PFSK-1 (cell line): ENCODE data around the gene MSX2.

Experiments used
- FOXP2 ChIP-seq: optimal IDR thresholded peaks from 2 replicates; pipeline ENCODE3; 2011; ENCODE audit warnings: borderline replicate concordance, control low read depth, inconsistent platforms; ENCODE audit not compliant: insufficient read depth; ENCODE audit errors: extremely low read length, extremely low read depth
- POLR2AphosphoS5 ChIP-seq: IDR thresholded peaks from 2 replicates; pipeline ENCODE4 v1.6.1; 2012; ENCODE audit warnings: low read depth, mild to moderate bottlenecking, control low read depth, low read length, moderate library complexity
- SIN3A ChIP-seq: IDR thresholded peaks from 2 replicates; pipeline ENCODE4 v1.6.1; 2012; ENCODE audit warnings: mild to moderate bottlenecking, low read length, moderate library complexity, borderline replicate concordance; ENCODE audit not compliant: insufficient read depth
- TAF1 ChIP-seq: IDR thresholded peaks from 2 replicates; pipeline ENCODE4 v1.6.1; 2012; ENCODE audit warnings: low read length, control low read depth, borderline replicate concordance; ENCODE audit not compliant: insufficient read depth
- TF ChIP-seq, protein P1 (sequence below), 2 experiments: IDR thresholded peaks; 2 replicates each; pipeline versions ENCODE4 v1.6.1 to v1.8.0; 2011 to 2012; ENCODE audit warnings: low read depth in 2 of 2, low read length in 2 of 2, control low read depth in 1 of 2, inconsistent platforms in 1 of 2, mild to moderate bottlenecking in 1 of 2, moderate library complexity in 1 of 2; ENCODE audit not compliant: insufficient read depth in 1 of 2

The MSX2 gene

DNA sequence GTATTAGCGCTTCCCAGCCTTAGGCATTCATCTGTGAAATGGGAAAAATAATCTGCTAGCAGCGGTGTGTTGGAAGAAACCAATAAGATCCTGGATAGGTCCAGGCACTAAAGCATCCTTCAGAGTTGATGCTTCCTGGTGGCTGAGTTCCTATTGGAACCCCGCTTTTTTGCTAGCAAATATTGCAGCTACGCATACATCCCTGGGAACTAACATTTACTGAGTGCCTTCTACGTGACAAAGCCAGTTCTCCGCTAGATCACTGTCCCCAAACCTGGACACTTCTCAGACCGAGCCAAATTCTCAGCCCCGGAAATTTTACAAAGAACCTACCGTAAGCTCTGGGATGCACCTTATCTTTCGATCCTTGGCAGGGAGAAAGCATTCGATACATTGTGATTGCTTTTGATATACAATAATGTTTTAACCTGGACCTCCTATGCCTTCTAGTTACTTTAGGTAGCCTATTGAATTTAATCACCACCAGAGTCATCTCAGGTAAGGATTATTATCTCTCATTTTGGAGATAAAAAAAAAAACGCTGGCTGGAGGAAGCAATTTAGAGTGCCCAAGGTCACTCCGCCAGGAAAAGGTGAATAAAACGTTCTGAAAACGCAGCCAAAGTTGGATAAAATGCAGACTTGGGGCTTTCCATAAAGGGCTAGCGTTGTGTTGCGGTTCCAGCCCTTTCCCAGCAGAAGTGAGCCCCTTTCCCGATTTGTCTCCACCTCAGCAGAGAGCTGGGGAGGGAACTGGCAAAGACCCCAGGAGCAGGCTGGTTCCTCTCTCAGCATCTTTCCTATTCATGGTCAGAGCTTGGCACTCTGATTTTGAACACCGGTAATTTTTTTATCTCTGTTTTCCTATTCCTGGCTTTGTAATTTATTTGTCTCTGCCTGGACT is 2.6 kb upstream of the MSX2 start:
- TF ChIP-seq FOXP2 = no peak
- TF ChIP-seq POLR2AphosphoS5 = no peak
- TF ChIP-seq TAF1 = no peak
- TF ChIP-seq, protein P1, sequence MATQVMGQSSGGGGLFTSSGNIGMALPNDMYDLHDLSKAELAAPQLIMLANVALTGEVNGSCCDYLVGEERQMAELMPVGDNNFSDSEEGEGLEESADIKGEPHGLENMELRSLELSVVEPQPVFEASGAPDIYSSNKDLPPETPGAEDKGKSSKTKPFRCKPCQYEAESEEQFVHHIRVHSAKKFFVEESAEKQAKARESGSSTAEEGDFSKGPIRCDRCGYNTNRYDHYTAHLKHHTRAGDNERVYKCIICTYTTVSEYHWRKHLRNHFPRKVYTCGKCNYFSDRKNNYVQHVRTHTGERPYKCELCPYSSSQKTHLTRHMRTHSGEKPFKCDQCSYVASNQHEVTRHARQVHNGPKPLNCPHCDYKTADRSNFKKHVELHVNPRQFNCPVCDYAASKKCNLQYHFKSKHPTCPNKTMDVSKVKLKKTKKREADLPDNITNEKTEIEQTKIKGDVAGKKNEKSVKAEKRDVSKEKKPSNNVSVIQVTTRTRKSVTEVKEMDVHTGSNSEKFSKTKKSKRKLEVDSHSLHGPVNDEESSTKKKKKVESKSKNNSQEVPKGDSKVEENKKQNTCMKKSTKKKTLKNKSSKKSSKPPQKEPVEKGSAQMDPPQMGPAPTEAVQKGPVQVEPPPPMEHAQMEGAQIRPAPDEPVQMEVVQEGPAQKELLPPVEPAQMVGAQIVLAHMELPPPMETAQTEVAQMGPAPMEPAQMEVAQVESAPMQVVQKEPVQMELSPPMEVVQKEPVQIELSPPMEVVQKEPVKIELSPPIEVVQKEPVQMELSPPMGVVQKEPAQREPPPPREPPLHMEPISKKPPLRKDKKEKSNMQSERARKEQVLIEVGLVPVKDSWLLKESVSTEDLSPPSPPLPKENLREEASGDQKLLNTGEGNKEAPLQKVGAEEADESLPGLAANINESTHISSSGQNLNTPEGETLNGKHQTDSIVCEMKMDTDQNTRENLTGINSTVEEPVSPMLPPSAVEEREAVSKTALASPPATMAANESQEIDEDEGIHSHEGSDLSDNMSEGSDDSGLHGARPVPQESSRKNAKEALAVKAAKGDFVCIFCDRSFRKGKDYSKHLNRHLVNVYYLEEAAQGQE (IDR thresholded peaks at IDR 0.05; ENCODE audit: insufficient read depth in 1 of 2, low read depth in 2 of 2, low read length in 2 of 2) = no peak
- TF ChIP-seq SIN3A = no peak

DNA sequence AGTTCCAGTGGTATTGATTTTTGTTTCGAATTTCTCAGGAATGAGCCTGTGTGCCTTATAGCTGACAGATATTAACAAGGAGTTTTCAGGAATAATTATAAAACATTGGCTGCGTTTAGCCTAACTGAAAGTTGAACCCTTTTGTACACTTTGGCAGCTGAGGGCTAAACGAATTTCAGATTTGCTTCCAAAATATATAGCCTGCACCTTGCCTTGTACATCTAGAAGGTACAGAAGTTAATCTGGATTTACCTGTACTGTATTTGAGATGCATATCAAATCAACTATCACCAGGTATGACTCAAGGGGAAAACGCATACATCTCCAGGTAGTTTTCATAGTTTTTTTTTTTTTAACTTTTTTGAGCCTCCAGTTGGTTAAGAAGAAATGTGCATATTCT is 1.9 kb upstream of the MSX2 start:
- TF ChIP-seq, protein P1 (IDR thresholded peaks at IDR 0.05; ENCODE audit: insufficient read depth in 1 of 2, low read depth in 2 of 2, low read length in 2 of 2) = no peak
- TF ChIP-seq SIN3A (no peak), POLR2AphosphoS5 (no peak), FOXP2 (no peak), TAF1 (no peak)

DNA sequence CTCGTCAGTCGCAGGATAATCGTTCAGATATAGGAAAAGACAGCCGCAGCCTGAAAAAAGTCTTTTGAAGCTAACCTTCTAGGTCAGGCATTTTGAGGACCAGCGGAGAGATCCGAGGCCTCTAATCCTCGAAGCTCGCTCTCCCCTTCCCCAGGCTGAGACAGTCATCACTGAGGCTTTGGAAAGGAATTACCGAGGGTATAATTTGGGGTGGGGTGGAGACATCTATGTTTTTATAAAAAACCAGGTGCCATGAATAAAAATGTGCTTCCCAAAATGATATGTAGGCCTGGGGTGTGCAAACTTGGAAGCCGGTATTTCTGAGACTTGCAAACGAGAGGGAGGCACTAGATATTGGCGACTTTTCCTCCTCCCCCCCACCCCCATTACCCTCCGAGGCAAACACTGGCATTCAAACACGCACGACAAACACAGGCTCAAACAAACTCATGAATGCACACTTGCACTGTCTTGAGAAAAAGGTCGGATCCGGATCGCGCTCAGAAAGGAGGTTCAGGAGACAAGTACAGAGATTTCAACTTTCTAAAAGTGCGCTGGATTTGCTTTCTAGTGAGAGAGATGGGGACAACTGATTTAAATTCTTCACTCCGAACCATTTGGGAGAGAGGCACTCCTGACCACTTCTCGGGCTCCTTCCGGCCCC is 935 bp upstream of the MSX2 start:
- TF ChIP-seq SIN3A (no peak), POLR2AphosphoS5 (no peak), TAF1 (no peak), FOXP2 (no peak)
- TF ChIP-seq, protein P1 (IDR thresholded peaks at IDR 0.05; ENCODE audit: insufficient read depth in 1 of 2, low read depth in 2 of 2, low read length in 2 of 2) = no peak

DNA sequence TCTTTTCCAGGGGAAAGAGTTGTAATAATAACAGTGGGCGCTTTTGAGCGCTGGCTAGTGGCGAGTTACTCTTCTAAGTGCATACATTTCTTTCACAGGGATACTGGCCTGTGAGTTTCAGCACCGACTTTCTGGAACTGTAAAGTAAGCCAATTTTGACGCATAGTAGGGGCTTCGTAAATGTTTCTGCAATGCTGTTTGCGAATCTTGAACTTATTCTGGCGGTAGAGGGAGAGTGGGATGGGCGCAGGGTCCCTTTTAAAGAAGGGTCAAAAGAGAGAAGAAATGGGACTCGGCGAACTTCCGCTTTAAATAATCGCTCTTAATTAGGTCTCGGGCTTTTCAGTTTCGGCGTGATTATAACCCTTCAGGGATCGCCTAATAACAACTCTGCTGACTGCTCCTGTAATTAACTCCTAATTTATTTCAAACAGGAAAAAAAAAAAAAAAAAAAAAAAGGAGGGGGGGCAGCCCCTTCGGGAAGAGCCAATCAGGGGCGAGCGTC is 351 bp upstream of the MSX2 start:
- TF ChIP-seq, protein P1 (IDR thresholded peaks at IDR 0.05; ENCODE audit: insufficient read depth in 1 of 2, low read depth in 2 of 2, low read length in 2 of 2) = no peak
- TF ChIP-seq SIN3A (no peak), TAF1 (no peak), FOXP2 (no peak), POLR2AphosphoS5 (no peak)
